Measurements from ENCODE around the gene PCSK7.

PCSK7 gene

GRCh38 chr11:117191680-117192400 lies 40.0 kb downstream of the PCSK7 start:
- no peaks in the 10 kb centered on the region for H3F3A ChIP-seq (ENCODE audit: low read depth)
- no peak overlapping the region for H3K9ac ChIP-seq (ENCODE audit: low read depth, low read length, poor library complexity, severe bottlenecking)
- no peak overlapping the region for H3K4me2 ChIP-seq (ENCODE audit: low read depth, low read length, poor library complexity, severe bottlenecking)
- no peaks in the 10 kb centered on the region; the same call in 1 of the 2 replicates for H3K36me3 ChIP-seq (ENCODE audit: insufficient read depth, low read length)
- no peak overlapping the region for H2AFZ ChIP-seq (ENCODE audit: low read length)
- no peaks in the 10 kb centered on the region for H3K79me2 ChIP-seq (ENCODE audit: insufficient read depth, low read length)
- no peaks in the 10 kb centered on the region for H4K20me1 ChIP-seq (ENCODE audit: insufficient read depth, low read length, poor library complexity, severe bottlenecking)
- H3K27me3 ChIP-seq (ENCODE audit: insufficient read depth, low read length, poor library complexity, severe bottlenecking) = no peaks in the 10 kb centered on the region
- no peaks in the 10 kb centered on the region for H3K9me2 ChIP-seq (replicated peaks; ENCODE audit: low read depth, low read length)
- no peak overlapping the region for H3K4me3 ChIP-seq (ENCODE audit: low read length, poor library complexity, severe bottlenecking)
- TF ChIP-seq EZH2phosphoT487 (IDR thresholded peaks at IDR 0.05; ENCODE audit: borderline replicate concordance) = no peak
- no peak for TF ChIP-seq CTCF (conservative IDR thresholded peaks at IDR 0.05; ENCODE audit: low read length)
- no peaks in the 10 kb centered on the region for H3K4me1 ChIP-seq (ENCODE audit: insufficient read depth, low read length, poor library complexity, severe bottlenecking)
- H3K9me3 ChIP-seq (ENCODE audit: insufficient read depth, low read depth, low read length) = no peaks in the 10 kb centered on the region

DNA sequence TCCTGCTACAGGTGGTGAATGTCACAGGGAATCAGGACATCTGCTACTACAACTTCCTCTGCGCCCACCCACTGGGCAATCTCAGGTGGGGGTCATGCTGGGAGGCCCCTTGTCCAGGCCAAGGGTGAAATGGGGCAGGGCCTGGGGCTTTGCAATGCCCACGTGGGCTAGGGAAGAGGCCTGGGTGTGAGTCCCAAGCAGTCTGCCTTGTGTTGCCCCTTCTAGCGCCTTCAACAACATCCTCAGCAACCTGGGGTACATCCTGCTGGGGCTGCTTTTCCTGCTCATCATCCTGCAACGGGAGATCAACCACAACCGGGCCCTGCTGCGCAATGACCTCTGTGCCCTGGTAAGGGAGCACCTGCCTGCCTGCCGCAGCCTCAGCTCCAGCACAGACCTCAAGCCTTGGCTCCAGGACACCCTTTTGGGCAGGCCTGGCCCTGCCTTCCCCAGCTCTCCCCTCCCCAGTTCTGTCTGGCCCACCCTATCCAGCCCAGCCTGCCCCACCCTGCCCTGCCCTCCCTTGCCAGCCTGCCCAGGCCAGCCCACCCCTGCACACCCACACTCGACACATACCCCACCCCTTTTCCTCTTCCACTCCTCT lies 41.8 kb downstream of the PCSK7 start:
- Histone ChIP-seq H3K9me2 (replicated peaks; ENCODE audit: low read depth, low read length) (no peaks in the 10 kb centered on the region), H2AFZ (ENCODE audit: low read length) (no peak overlapping the region), H3K9me3 (ENCODE audit: insufficient read depth, low read depth, low read length) (no peaks in the 10 kb centered on the region), H3K36me3 (ENCODE audit: insufficient read depth, low read length) (no peaks in the 10 kb centered on the region; the same call in 1 of the 2 replicates), H3K4me1 (ENCODE audit: insufficient read depth, low read length, poor library complexity, severe bottlenecking) (no peaks in the 10 kb centered on the region), H3K27me3 (ENCODE audit: insufficient read depth, low read length, poor library complexity, severe bottlenecking) (no peaks in the 10 kb centered on the region), H4K20me1 (ENCODE audit: insufficient read depth, low read length, poor library complexity, severe bottlenecking) (no peaks in the 10 kb centered on the region), H3F3A (ENCODE audit: low read depth) (no peaks in the 10 kb centered on the region), H3K4me2 (ENCODE audit: low read depth, low read length, poor library complexity, severe bottlenecking) (no peak overlapping the region), H3K4me3 (ENCODE audit: low read length, poor library complexity, severe bottlenecking) (no peak overlapping the region), H3K79me2 (ENCODE audit: insufficient read depth, low read length) (no peaks in the 10 kb centered on the region), H3K9ac (ENCODE audit: low read depth, low read length, poor library complexity, severe bottlenecking) (no peak overlapping the region)
- TF ChIP-seq EZH2phosphoT487 (IDR thresholded peaks at IDR 0.05; ENCODE audit: borderline replicate concordance) (no peak), CTCF (conservative IDR thresholded peaks at IDR 0.05; ENCODE audit: low read length) (no peak)

GRCh38 chr11:117189191-117189940 lies 42.5 kb downstream of the PCSK7 start:
- Histone ChIP-seq H3K9ac (ENCODE audit: low read depth, low read length, poor library complexity, severe bottlenecking) (no peak overlapping the region), H3K4me2 (ENCODE audit: low read depth, low read length, poor library complexity, severe bottlenecking) (no peak overlapping the region), H3F3A (ENCODE audit: low read depth) (no peaks in the 10 kb centered on the region), H2AFZ (ENCODE audit: low read length) (no peak overlapping the region), H3K4me3 (ENCODE audit: low read length, poor library complexity, severe bottlenecking) (no peak overlapping the region), H3K9me3 (ENCODE audit: insufficient read depth, low read depth, low read length) (no peaks in the 10 kb centered on the region), H3K9me2 (replicated peaks; ENCODE audit: low read depth, low read length) (no peaks in the 10 kb centered on the region), H3K27me3 (ENCODE audit: insufficient read depth, low read length, poor library complexity, severe bottlenecking) (no peaks in the 10 kb centered on the region), H3K79me2 (ENCODE audit: insufficient read depth, low read length) (no peaks in the 10 kb centered on the region), H4K20me1 (ENCODE audit: insufficient read depth, low read length, poor library complexity, severe bottlenecking) (no peaks in the 10 kb centered on the region), H3K4me1 (ENCODE audit: insufficient read depth, low read length, poor library complexity, severe bottlenecking) (no peaks in the 10 kb centered on the region), H3K36me3 (ENCODE audit: insufficient read depth, low read length) (no peaks in the 10 kb centered on the region; the same call in 1 of the 2 replicates)
- TF ChIP-seq CTCF (conservative IDR thresholded peaks at IDR 0.05; ENCODE audit: low read length) = no peak
- TF ChIP-seq EZH2phosphoT487 (IDR thresholded peaks at IDR 0.05; ENCODE audit: borderline replicate concordance) = no peak

All from Loucy (cell line).